Erythroblast (primary cell): ENCODE results near the gene C3orf70.

Source experiments
- GATA1 ChIP-seq: IDR thresholded peaks from 2 replicates; pipeline ENCODE4 v1.6.1; 2011; ENCODE audit warnings: low read depth, mild to moderate bottlenecking, control low read depth, low read length, moderate library complexity
- POLR2A ChIP-seq: IDR thresholded peaks from 2 replicates; pipeline ENCODE4 v1.6.1; 2011; ENCODE audit warnings: mild to moderate bottlenecking, low read length

GRCh38 chr3:185065059-185065458 is 87.8 kb downstream of the C3orf70 start:
- no peak for TF ChIP-seq POLR2A
- TF ChIP-seq GATA1: no peak
